COR-L47 (cell line): ENCODE data around the gene KRTAP5-4.
"Not testable (repeated sequence)": the region's sequence is repeated elsewhere in the genome, so short reads cannot be mapped to it uniquely, and the experiment has no call there.

ENCODE experiments used
- DNase-seq: peaks from one replicate; lab custom pipeline; 2025; lab: John Stamatoyannopoulos, UW

The KRTAP5-4 gene

DNA sequence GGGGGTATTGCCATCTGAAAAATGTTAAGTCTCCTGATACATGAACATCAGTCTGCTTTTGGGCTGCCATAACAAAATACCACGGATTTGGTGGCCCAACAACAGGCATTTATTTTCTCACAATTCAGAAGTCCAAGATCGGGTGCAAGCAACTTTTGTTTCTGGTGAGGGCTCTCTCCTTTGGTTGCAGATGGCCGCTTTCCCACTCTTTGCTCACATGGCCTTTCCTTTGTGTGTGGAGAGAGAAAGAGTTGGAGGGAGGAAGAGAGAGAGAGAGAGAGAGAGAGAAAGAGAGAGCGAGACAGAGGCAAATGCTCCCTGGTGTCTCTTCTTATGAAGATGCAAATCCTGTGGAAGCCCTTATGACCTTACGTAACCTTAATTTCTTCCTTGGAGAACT is 21.3 kb downstream of the KRTAP5-4 start:
- no peak for DNase-seq

DNA sequence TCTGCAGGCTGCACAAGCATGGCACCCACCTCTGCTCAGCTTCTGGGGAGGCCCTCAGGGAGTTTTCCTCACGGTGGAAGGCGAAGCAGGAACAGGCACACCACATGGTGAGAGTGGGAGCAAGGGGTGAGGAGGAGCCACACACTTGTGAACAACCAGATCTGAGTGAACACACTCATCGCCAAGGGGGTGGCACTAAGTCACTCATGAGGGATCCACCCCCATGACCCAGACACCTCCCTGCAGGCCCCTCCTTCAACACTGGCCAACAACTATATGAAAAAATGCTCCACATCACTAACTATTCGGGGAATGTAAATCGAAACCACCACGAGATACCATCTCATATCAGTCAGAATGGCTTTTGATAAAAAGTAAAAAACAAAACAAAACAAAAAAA is 23.1 kb downstream of the KRTAP5-4 start:
- DNase-seq: no peak

DNA sequence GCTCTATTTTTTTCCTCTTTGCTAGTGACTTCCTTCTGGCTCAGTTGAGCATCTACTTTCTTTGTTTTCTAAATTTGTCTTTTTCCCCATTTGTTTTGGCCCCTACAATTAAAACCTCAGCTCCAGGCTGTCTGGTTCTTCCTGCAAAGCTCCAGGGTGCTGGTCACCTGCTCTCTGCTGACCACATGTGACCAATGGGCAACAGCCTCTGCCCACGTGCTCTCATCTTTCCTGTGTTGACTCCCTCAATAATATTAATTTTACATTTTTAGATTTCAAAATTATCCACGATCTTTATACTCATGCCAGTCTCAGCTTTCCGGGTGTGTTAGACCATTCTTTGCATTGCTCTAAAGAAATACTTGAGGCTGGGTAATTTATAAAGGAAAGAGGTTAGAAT is 23.5 kb downstream of the KRTAP5-4 start:
- DNase-seq: not testable (repeated sequence)

DNA sequence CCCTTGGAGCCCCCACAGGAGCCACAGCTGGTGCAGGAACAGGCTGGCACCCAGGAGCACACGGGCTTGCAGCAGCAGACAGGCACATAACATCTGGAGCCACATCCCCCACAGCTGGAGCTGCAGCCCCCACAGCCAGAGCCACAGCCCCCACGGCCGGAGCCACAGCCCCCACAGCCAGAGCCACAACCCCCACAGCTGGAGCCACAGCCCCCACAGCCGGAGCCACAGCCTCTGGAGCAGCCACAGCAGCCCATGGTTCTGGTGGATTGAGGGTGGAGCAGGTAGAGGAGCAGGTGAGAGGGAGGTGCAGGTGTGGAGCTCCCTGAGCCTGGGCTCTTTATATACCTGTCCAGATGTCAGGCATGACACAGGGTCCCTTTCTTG is 24.0 kb downstream of the KRTAP5-4 start, which contains the start of gene KRTAP5-2:
KRTAP5-2 (minus strand) TSS at position 301 of the 387 bp plus-strand sequence; CDS start at position 257, 44 bp downstream.
- no peak for DNase-seq

DNA sequence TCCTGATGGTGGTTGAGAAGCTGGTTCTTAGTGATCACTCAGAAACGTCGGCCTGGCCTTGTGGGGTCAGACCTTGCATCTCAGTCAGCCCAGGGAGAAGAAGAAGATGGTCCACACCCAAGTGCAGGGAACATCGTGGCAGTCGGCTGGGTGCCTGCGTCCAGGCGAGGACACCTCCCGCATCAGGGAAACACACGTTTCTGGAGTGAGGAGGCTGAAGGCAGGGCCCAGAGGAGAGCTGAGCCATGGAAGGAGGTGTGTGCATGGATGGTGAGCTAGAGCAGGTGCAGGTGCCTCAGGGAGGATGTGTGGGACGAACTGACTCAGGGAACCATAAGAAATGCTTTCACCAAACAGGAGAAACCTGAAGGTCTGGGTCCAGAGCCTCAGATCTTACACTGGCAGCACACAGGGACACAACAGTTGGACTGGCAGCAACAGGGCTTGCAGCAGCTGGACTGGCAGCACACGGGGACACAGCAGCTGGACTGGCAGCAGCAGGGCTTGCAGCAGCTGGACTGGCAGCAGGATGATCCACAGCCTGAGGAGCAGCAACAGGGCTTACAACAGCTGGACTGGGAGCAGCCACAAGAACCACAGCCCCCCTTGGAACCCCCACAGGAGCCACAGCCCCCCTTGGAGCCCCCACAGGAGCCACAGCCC is 24.5 kb downstream of the KRTAP5-4 start:
- no peak for DNase-seq

DNA sequence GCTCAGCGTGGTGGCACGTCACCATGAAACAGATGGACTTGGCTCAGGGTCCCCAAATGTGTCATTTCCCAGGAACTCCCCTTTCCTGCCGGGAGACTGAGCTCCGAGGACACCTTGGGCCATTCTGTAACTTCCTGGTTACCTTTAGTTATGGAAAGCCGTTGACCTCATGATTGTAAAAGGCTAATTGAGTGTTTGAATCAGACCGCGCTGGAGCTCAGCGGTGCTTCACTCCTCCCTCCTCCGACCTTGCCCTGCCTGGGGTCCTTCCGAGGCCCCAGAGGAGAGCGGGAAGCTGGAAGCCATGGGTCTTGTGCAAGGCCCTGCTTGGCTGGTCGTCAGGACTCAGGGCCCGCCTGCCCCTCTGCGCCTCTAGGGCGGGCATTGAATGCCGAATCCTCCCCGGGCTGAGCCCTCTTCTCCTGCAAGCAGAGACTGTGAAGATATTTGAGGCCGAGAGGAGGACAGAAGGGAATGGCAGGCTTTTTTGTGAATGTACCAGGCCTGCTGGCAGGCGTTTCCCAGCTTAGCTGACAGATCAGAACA is 25.3 kb downstream of the KRTAP5-4 start:
- not testable (repeated sequence) for DNase-seq

DNA sequence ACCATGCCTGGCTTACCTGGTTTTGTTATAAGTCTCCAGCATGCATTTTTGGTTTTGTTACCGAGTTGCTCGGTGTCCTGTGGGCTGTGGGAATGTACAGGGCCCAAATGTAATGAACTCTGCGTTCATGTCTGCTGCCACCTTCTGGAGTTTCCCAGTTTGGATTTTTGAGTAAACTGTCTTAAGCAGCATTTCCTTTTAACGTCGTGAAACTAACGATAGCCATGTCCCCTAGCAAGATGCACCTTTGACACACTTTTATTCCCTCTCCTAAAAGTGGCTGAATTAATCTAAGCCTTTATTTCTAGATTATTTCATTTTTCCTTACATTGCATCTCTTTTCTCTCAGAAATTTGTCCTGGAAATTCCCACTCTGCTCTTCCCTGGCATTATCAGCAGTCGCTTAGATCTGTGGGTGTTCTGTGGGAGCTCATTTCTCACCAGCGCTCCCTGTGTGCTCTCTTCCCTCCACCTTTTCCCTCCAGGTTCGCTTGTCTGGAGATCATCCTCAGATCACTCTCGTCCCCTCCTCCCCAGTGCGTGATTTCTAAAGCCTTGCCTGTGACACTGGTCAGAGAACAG is 25.9 kb downstream of the KRTAP5-4 start:
- not testable (repeated sequence) for DNase-seq

DNA sequence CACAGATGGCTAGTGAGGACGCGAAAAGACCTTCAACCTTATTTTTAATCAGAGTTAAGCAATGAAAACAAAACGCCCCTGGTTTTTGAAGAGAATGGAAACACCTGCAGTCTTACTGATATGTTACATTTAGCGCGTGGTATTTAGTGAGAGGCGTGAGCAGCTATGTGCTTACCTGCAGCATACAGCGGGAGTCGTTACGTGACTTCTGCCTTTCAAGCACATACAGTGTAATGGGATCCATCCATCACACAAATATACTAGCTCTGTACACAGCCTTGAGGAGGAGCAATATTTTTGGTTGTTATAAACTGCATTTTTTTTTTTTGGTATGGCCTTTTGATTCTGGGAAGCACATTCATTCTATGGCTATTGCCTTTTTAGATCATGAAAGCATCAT is 29.3 kb downstream of the KRTAP5-4 start:
- no peak for DNase-seq

DNA sequence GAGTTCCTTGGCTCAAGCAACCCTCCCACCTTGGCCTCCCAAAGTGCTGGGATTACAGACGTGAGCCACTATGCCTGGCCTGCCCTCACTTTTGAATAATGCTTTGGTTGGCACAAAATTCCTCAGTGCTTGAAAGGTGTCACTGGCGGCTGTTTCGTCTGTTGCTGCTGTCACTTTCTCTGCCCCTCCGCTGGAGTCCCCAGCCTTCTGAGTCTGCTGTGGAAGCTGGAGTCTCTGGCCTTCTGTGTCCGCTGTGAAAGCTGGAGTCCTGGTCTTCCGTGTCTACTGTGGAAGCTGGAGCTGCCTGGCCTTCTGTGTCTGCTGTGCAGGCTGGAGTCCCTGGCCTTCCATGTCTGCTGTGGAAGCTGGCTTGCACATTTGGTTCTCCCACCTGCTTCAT is 31.9 kb downstream of the KRTAP5-4 start:
- no peak for DNase-seq

DNA sequence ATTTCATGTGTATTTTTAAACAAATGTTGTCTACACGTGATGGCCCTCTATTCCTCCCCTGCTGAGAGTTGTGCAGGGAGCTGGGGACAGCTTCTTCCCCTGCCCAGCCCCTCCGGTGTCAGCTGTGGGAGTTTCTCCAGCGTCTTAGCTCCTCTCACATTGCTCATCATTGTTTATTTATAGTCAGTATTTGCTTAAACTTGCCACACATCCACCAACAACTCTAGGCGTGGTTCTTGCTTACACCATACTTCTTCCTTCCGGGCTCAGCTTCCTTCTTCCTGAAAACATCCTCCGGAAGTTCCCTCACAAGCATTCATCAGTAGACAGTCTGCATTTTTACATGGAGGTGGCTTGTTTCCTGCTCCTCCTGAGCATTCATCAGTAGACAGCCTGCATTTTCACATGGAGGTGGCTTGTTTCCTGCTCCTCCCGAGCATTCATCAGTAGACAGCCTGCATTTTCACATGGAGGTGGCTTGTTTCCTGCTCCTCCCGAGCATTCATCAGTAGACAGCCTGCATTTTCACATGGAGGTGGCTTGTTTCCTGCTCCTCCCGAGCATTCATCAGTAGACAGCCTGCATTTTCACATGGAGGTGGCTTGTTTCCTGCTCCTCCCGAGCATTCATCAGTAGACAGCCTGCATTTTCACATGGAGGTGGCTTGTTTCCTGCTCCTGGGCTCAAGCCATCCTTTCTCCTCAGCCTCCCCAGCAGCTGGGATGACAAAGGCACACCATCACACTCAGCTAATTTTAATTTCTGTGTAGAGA is 32.6 kb downstream of the KRTAP5-4 start:
- DNase-seq: not testable (repeated sequence)

DNA sequence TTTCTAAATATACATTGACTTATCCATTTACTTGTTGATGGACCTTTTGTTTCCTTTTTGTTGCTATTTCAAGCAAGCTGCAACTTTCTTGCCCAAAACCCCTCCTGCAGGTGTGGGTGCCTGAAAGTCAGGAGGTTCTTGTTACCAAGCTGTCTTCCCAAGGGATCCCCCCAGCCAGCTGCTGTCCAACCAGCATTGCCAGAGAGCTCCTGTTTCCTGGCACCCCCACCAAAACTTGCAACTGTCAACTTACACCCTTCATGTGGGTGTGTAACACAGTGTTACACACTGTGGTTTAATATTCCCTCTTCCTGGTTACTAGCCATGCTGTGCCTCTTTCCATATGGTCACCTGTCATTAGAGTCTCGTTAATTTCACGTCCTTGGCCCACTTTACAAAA is 35.2 kb downstream of the KRTAP5-4 start:
- no peak for DNase-seq

DNA sequence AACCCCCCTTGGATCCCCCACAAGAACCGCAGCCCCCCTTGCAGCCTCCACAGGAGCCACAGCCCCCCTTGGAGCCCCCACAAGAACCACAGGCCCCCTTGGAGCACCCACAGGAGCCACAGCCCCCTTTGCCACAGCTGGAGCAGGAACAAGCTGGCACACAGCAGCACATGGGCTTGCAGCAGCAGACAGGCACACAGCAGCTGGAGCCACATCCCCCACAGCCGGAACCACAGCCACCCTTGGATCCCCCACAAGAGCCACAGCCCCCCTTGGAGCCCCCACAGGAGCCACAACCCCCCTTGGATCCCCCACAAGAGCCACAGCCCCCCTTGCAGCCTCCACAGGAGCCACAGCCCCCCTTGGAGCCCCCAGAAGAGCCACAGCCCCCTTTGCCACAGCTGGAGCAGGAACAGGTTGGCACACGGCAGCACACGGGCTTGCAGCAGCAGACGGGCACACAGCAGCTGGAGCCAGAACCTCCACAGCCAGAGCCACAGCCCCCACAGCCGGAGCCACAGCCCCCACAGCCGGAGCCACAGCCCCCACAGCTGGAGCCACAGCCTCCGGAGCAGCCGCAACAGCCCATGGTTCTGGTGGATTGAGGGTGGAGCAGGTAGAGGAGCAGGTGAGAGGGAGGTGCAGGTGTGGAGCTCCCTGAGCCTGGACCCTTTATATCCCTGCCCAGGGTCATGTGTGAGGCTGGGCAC is 37.1 kb downstream of the KRTAP5-4 start, which contains the start of gene KRTAP5-1:
KRTAP5-1 (minus strand) TSS at position 623 of the 710 bp plus-strand sequence; CDS start at position 589, 34 bp downstream.
- DNase-seq: not testable (repeated sequence)

DNA sequence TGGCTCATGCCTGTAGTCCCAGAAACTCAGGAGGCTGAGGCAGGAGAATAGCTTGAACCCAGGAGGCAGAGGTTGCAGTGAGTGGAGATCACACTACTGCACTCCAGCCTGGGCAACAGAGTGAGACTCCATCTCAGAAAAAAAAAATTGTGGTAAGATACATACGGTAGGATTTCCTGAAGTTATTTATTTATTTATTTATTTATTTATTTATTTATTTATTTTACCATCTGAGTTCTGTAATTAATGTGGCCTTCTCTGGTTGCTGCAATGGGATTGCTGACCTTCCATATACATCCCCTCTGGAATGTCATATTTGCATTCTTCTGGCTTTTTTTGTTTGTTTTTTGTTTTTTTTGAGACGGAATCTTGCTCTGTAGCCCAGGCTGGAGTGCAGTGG is 39.0 kb downstream of the KRTAP5-4 start:
- not testable (repeated sequence) for DNase-seq

DNA sequence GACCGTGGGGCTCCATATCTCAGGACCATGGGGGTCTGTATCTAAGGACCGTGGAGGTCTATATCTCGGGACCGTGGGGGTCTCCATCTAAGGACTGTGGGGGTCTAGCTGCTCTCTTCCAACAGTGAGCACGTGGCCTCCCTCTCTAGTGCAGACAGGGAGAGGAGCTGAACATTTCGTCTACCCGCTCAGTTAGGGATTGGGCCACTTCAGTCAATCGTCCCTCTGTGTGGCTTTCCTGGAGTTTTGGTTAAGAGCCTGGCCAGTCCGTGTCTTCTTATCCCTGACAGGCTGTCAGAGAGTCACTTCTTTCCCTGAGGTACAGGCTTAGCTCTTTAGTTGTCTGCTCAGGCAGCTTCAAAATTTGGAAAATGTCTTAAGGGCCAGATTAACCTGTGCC is 40.0 kb downstream of the KRTAP5-4 start:
- no peak for DNase-seq

DNA sequence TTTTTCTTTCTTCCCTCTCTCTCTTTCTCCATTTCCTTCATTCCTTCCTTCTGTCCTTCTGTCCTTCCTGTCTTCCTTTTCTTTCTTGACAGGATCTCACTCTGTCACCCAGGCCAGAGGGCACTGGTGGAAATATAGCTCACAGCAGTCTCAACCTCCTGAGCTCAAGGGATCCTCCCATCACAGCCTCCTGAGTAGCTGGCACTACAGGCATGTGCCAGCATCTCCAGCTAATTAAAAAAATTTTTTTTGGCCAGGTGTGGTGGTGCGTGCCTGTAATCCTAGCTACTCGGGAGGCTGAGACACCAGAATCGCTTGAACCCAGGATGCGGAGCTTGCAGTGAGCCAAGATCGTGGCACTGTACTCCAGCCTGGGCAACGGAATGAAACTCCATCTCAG is 45.1 kb downstream of the KRTAP5-4 start:
- DNase-seq: no peak

DNA sequence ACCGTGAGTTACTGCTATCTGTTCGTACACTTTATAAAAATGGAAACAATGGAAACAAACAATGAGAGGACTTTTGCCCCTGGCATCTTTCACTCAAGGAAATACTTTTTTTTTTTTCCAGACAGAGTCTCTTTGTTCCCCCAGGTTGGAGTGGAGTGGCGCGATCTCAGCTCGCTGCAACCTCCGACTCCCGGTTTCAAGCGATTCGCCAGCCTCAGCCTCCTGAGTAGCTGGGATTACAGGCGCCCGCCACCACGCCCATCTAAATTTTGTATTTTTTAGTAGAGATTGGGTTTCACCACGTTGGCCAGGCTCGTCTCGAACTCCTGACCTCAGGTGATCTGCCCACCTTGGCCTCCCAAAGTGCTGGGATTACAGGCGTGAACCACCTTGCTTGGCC is 46.2 kb downstream of the KRTAP5-4 start:
- not testable (repeated sequence) for DNase-seq

DNA sequence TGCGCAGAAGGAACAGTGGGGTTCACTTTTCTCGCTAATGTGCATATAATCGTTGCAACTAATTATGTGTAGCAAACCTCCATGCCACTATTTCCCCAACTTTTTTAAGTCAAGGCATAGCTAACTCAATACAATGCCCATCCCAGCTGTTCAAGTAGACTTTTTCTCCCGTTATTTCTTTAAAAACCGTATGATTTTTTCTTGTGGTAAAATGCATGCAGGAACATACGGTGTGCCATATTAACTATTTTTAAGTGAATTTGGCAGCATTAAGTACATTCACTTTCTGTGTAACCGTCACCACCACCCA is 47.0 kb downstream of the KRTAP5-4 start:
- DNase-seq: no peak

DNA sequence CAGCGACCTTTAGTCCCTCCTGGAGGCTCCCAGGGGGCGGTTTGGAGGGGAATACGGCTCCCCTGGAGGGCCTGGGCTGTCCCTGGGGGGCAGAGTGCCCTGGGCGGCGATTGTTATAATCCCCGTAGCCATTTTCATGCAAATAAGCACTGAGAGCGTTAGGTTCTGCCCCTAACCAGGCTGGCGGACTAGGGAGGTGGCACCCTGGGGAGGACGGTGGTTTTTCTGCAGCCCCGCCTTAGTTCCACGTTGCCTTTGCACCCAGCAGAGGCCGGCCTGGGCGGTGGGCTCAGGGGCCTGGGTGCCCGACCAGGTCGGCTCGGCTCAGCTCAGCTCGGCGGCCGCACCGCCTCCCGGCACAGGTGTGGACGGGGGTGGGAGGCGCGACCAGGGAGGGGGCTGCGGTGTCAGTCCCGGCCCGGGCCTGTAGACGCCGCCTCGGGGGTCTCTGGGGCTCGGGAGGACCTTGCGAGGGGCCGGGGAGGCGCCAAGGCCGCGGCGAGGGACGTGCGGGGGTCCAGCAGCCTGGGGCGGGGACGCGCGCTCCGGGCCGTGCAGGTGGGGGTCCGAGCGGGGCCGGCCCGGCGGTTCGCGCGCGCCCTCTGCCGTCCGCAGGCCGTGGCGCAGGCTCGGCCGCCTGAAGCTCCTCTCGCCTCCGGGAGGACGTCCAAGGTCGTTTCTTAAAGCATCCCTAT is 47.6 kb downstream of the KRTAP5-4 start:
- peak; percentile 82 for DNase-seq

DNA sequence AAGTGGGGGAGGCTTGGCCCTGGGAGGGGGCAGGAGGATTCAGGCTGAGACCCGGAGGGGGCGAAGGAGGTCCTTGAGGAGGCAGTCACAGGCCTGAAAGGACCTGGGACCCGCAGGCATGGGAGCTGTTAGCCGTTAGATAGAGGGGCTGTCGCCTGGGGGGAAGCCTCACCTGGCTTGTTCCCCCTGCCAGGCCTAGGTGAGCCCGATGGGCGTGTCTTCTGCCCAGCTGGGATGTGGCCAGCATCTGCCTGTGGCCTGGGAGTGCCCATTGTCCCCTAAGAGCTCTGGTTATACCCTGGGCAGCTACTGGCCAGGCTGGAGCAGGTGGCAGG is 48.1 kb downstream of the KRTAP5-4 start:
- DNase-seq: peak; percentile 68

DNA sequence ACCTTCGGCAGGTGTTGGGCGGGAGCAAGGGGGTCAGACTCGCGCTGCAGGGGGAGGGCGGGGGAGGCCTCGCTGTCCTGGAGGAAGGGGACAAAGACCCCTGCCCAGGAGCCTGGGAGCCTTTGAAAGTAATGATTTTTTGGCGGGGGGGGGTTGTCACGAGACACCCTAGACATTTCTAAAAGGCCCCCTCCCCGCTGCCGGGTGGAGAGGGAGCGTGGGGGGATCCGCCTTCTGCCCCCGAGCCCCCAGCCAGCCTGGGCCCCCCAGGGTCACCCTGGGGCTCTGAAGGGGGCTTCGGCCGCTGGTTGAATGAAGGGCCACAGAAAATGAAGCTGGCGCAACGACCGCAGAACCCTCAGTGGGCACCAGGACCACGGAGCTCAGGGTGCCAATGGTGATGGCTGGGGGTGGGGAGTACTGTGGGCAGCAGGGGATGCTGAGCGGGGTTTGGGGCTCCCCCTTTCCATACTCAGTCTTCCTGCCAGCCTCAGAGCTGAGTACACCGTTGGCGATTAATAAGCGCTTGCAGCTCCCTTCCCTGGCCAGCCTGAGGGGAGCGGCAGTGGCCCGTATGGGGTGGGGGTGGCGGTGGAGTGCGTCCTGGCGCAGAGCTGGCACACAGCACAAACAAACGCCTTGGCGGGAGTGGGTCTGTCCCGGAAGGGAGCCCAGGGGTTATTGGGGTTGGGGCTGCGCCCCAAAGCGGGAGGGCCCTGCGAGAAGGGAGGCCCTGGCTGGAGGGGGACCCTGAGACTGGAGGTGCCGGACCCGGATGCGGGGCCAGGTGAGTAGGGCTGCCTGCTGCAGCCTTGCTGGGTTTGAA is 48.6 kb downstream of the KRTAP5-4 start:
- peak; percentile 59 for DNase-seq
